ENCODE results near the gene PPP2R3B.

DNA sequence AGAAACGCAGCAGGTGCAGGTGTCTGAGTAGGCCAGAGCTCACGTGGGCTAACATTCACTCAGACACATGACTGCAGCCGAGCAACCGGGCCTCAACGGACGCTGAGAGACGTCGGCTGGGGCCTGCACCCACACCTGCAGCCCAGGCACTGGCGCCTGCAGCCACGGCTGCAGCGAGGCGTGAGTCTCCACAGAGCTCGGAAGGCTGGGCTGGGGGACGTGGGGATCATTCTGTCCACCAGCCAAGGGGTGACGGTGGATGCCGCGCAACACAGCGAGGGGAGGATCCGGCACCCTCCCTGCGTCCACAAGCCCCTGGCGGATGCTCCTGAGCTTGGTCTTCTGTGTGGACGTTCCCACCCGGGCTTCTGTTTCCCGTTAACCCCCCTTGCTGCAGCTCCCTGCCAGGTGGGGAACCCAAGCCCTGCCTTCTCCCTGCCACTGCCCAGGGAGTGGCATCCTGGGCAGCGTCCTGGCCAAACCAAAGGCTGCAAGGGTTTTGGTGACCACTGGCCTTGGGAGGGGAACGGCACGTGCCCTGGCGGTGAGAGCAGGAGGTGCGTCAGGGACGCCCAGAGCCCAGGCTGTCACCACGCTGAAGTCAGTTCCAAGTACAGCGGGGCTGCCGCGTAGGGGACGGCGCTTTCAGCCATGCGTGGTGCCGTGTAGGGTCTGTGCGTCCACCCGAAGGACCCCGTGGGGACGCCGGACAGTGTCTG lies 16.3 kb downstream of the PPP2R3B start:
- no peak for TF ChIP-seq CEBPB (IDR thresholded peaks at IDR 0.05)
- no peak for TF ChIP-seq YY1 (IDR thresholded peaks at IDR 0.05; ENCODE audit: low read depth)
- no peak for TF ChIP-seq EP300 (IDR thresholded peaks at IDR 0.05; ENCODE audit: borderline replicate concordance)
- no peak for TF ChIP-seq TEAD4 (IDR thresholded peaks at IDR 0.05)
- TF ChIP-seq REST (IDR thresholded peaks at IDR 0.05; ENCODE audit: low read depth) = no peak
- no peak for TF ChIP-seq FOXM1 (IDR thresholded peaks at IDR 0.05; ENCODE audit: borderline replicate concordance, low read depth)
- TF ChIP-seq, protein P1, sequence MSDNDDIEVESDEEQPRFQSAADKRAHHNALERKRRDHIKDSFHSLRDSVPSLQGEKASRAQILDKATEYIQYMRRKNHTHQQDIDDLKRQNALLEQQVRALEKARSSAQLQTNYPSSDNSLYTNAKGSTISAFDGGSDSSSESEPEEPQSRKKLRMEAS (IDR thresholded peaks at IDR 0.05) = no peak
- TF ChIP-seq EGR1 (IDR thresholded peaks at IDR 0.05) = no peak
- TF ChIP-seq CREB1 (IDR thresholded peaks at IDR 0.05; ENCODE audit: low read depth) = no peak
